Non-pigmented ciliary epithelial cell (primary cell): ENCODE results near the gene NPAS1.

Source experiments
- DNase-seq: peaks from one replicate; pipeline ENCODE4 v3.0.0-alpha.2; 2010; ENCODE audit warnings: low read depth

The NPAS1 gene

GRCh38 chr19:47020132-47020805 is 632 bp downstream of the NPAS1 start:
- DNase-seq: no peak

- no peak for DNase-seq
These were observed 1.4 kb downstream of the NPAS1 start for GRCh38 chr19:47020992-47021496.

- no peak for DNase-seq
These were observed 2.0 kb downstream of the NPAS1 start for GRCh38 chr19:47021536-47022139.

- no peak for DNase-seq
These were observed 2.5 kb downstream of the NPAS1 start for GRCh38 chr19:47022140-47022536.

GRCh38 chr19:47022541-47023447 is 3.2 kb downstream of the NPAS1 start:
- DNase-seq: no peak

- no peak for DNase-seq
These were observed 3.8 kb downstream of the NPAS1 start for GRCh38 chr19:47023448-47023794.

GRCh38 chr19:47024502-47024901 is 4.9 kb downstream of the NPAS1 start:
- DNase-seq: no peak

- no peak for DNase-seq
These were observed 6.5 kb downstream of the NPAS1 start for GRCh38 chr19:47026156-47026555.

- no peak for DNase-seq
These were observed 7.3 kb downstream of the NPAS1 start for GRCh38 chr19:47026889-47027288.

- no peak for DNase-seq
These were observed 8.0 kb downstream of the NPAS1 start for GRCh38 chr19:47027586-47028088.

GRCh38 chr19:47028195-47028601 is 8.6 kb downstream of the NPAS1 start:
- no peak for DNase-seq

GRCh38 chr19:47032171-47032811 is 12.7 kb downstream of the NPAS1 start:
- DNase-seq: no peak

GRCh38 chr19:47035127-47036096 is 15.8 kb downstream of the NPAS1 start:
- DNase-seq: no peak

GRCh38 chr19:47036097-47036651 is 16.5 kb downstream of the NPAS1 start:
- no peak for DNase-seq

GRCh38 chr19:47037766-47038165 is 18.1 kb downstream of the NPAS1 start:
- no peak for DNase-seq

- DNase-seq: no peak
These were observed 19.7 kb downstream of the NPAS1 start for GRCh38 chr19:47039239-47039874.

GRCh38 chr19:47040869-47041268 is 21.2 kb downstream of the NPAS1 start:
- no peak for DNase-seq

- DNase-seq: no peak
These were observed 25.6 kb downstream of the NPAS1 start for GRCh38 chr19:47044946-47045866.

GRCh38 chr19:47045867-47046470 is 26.3 kb downstream of the NPAS1 start:
- DNase-seq: no peak
